Activated naive CD4-positive, alpha-beta T cell treated with anti-CD3 and anti-CD28 coated beads, Interleukin-2, amount 50 U/mL, for 16 hours (primary cell): ENCODE measurements around the gene DLG2.
A peak's percentile ranks its signal among the peaks of the same experiment; 100 is the strongest.
"Not testable (repeated sequence)": the region's sequence is repeated elsewhere in the genome, so short reads cannot be mapped to it uniquely, and the experiment has no call there.

Source experiments
- DNase-seq: peaks from one replicate; pipeline ENCODE4 v3.0.0-alpha.2; 2020

Gene DLG2

GRCh38 chr11:85634747-85635146 is 7.6 kb upstream of the DLG2 start:
- no peak for DNase-seq

GRCh38 chr11:85628771-85629341 is 1.7 kb upstream of the DLG2 start:
- peak; percentile 27 for DNase-seq

GRCh38 chr11:85627998-85628770 is 1.0 kb upstream of the DLG2 start, which contains the start of gene TMEM126B:
TSS of gene TMEM126B (plus strand) at chr11:85628593. CDS start at chr11:85628608, 15 bp downstream.
- peak; percentile 98 for DNase-seq

- no peak for DNase-seq
These were observed 648 bp downstream of the DLG2 start for GRCh38 chr11:85626496-85626895.

GRCh38 chr11:85620256-85620655 is 6.9 kb downstream of the DLG2 start:
- no peak for DNase-seq

- no peak for DNase-seq
These were observed 7.6 kb downstream of the DLG2 start for GRCh38 chr11:85619499-85619898.

- DNase-seq: not testable (repeated sequence)
These were observed 15.5 kb downstream of the DLG2 start for GRCh38 chr11:85611643-85612042.

- DNase-seq: not testable (repeated sequence)
These were observed 17.9 kb downstream of the DLG2 start for GRCh38 chr11:85609286-85609685.

- DNase-seq: not testable (repeated sequence)
These were observed 18.5 kb downstream of the DLG2 start for GRCh38 chr11:85608621-85609020.

- not testable (repeated sequence) for DNase-seq
These were observed 20.9 kb downstream of the DLG2 start for GRCh38 chr11:85606237-85606636.

GRCh38 chr11:85603220-85603619 is 23.9 kb downstream of the DLG2 start:
- DNase-seq: no peak

- DNase-seq: no peak
These were observed 24.5 kb downstream of the DLG2 start for GRCh38 chr11:85602526-85603213.

- no peak for DNase-seq
These were observed 28.1 kb downstream of the DLG2 start for GRCh38 chr11:85599083-85599482.

- DNase-seq: no peak
These were observed 30.3 kb downstream of the DLG2 start for GRCh38 chr11:85596886-85597285.

- no peak for DNase-seq
These were observed 31.8 kb downstream of the DLG2 start for GRCh38 chr11:85595285-85595884.

GRCh38 chr11:85590848-85591483 is 36.2 kb downstream of the DLG2 start:
- no peak for DNase-seq

- DNase-seq: no peak
These were observed 37.8 kb downstream of the DLG2 start for GRCh38 chr11:85589373-85589772.

- no peak for DNase-seq
These were observed 45.0 kb downstream of the DLG2 start for GRCh38 chr11:85582111-85582510.

GRCh38 chr11:85575388-85575787 is 51.8 kb downstream of the DLG2 start:
- no peak for DNase-seq

GRCh38 chr11:85572056-85572455 is 55.1 kb downstream of the DLG2 start:
- no peak for DNase-seq

- no peak for DNase-seq
These were observed 57.6 kb downstream of the DLG2 start for GRCh38 chr11:85569525-85569924.

- DNase-seq: no peak
These were observed 68.7 kb downstream of the DLG2 start for GRCh38 chr11:85558411-85558810.

GRCh38 chr11:85551881-85552280 is 75.3 kb downstream of the DLG2 start:
- no peak for DNase-seq
